AG04450 (cell line): ENCODE measurements around the gene CFAP58. TPM values are rescaled to one million over a fixed set of nuclear protein-coding genes. Genes with fewer than 3 reads are reported as not detected.
A peak's percentile ranks its signal among the peaks of the same experiment; 100 is the strongest.

Experiments used
- CTCF ChIA-PET: fragments of 300-600, 350-600 bp; formaldehyde crosslinking; extraction: SDS; loops from one replicate; lab custom pipeline; 2022; ENCODE audit warnings: antibody characterized with exemption, inconsistent platforms; lab: Charles Lee
- POLR2A ChIA-PET: fragments of 350-600 bp; formaldehyde crosslinking; extraction: SDS; loops from one replicate; lab custom pipeline; 2021; ENCODE audit warnings: antibody characterized with exemption, inconsistent platforms; lab: Yijun Ruan, JAX
- DNase-seq: peaks from one replicate; pipeline ENCODE4 v3.0.0-alpha.2; 2011; ENCODE audit warnings: low read depth, low spot score
- H3K27ac ChIP-seq: one replicate; pipeline ENCODE4 v1.5.1; 2012; ENCODE audit warnings: low read depth, low read length, control low read depth
- H3K27me3 ChIP-seq: one replicate; pipeline ENCODE4 v1.6.0; 2012; ENCODE audit warnings: low read length; ENCODE audit not compliant: control insufficient read depth, insufficient read depth
- H3K4me3 ChIP-seq: 2 replicates; pipeline ENCODE4 v1.5.1; 2011; ENCODE audit warnings: mild to moderate bottlenecking, low read depth, low read length, control low read depth
- H3K9me3 ChIP-seq: 2 replicates; pipeline ENCODE4 v1.5.1; 2012; ENCODE audit warnings: low read length; ENCODE audit not compliant: control insufficient read depth, insufficient read depth
- polyA plus RNA-seq: library from polyadenylated mRNA; depleted of rRNA; stranded (reverse); fragments of >200 nt; gene quantifications from 2 replicates; pipeline ENCODE4 v1.2.3, GENCODE V29; 2011
- TF ChIP-seq, protein P1 (sequence below): IDR thresholded peaks from 2 replicates; pipeline ENCODE4 v1.5.1; 2011; ENCODE audit warnings: low read depth, low read length, control low read depth, inconsistent platforms

The CFAP58 gene
- polyA plus RNA-seq, 1 experiment: 0.51 TPM

DNA sequence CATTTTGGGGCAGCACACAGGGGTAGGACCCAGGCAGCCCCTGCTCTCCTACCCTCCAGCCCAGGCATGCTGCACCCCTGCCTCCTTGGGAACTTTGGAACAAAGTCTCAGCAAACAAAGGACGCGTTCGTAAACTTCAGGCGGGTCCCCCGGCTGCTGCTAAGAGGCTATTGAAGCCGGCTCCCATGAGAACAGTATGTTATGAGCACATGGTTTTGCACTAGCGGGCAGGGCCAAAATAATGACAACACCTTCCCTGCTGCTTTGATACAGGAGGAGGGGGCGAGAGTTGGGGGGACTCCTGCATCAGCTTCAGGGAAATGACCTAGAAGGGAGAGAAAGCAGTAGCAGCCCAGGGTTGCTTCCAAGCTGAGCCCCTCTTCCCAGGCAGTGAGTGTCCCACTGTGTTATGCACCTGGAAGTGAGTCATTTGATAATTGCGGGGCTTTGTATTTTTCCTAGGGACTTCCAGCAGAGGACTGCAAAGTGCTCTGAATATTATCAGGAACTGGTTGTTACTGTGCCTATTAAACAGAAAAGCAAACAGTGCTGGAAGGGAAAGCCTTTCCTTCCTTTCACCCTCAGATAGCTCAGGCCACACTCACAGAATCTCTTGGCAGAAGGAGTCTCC, 22.3 kb upstream of the CFAP58 start:
- ChIA-PET POLR2A (interaction anchor here (1.6 kb wide), 1 partner anchor 31 kb away, joined by 6 read pairs; no protein-coding TSS in a partner anchor), CTCF (interaction anchor here (0.8 to 2.1 kb wide), 5 partner anchors 20 to 57 kb away, joined by 3 to 13 read pairs (median 3); partner anchors contain the start of gene CFAP58)
- H3K27me3 ChIP-seq: no peaks in the 10 kb centered on the region
- no peak for DNase-seq
- peak overlapping the region; percentile 4; the same call in 1 of the 2 replicates for H3K4me3 ChIP-seq
- TF ChIP-seq, protein P1, sequence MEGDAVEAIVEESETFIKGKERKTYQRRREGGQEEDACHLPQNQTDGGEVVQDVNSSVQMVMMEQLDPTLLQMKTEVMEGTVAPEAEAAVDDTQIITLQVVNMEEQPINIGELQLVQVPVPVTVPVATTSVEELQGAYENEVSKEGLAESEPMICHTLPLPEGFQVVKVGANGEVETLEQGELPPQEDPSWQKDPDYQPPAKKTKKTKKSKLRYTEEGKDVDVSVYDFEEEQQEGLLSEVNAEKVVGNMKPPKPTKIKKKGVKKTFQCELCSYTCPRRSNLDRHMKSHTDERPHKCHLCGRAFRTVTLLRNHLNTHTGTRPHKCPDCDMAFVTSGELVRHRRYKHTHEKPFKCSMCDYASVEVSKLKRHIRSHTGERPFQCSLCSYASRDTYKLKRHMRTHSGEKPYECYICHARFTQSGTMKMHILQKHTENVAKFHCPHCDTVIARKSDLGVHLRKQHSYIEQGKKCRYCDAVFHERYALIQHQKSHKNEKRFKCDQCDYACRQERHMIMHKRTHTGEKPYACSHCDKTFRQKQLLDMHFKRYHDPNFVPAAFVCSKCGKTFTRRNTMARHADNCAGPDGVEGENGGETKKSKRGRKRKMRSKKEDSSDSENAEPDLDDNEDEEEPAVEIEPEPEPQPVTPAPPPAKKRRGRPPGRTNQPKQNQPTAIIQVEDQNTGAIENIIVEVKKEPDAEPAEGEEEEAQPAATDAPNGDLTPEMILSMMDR: no peak
- no peaks in the 10 kb centered on the region for H3K9me3 ChIP-seq
- H3K27ac ChIP-seq: peak overlapping the region; percentile 96

GRCh38 chr10:104332243-104333031, 21.2 kb upstream of the CFAP58 start:
- CTCF ChIA-PET: interaction anchor here (0.8 to 1.5 kb wide), 3 partner anchors 19 to 58 kb away, joined by 3 to 11 read pairs (median 3); no protein-coding TSS in a partner anchor
- H3K4me3 ChIP-seq: no peak overlapping the region

GRCh38 chr10:104333032-104333727, 20.5 kb upstream of the CFAP58 start:
- CTCF ChIA-PET: interaction anchor here (1.6 to 7.3 kb wide), 3 partner anchors 27 to 58 kb away, joined by 5 to 99 read pairs (median 10); no protein-coding TSS in a partner anchor
- POLR2A ChIA-PET: no interaction called here
- H3K9me3 ChIP-seq: peaks cover 4% of the 10 kb centered on the region; the same call in 1 of the 2 replicates
- no peak overlapping the region for H3K4me3 ChIP-seq
- H3K27me3 ChIP-seq: no peaks in the 10 kb centered on the region
- H3K27ac ChIP-seq: peak overlapping the region; percentile 42
- no peak for DNase-seq
- TF ChIP-seq, protein P1: no peak

More at GRCh38 chr10:104332243-104333031, 21.2 kb upstream of the CFAP58 start:
- Histone ChIP-seq H3K9me3 (no peaks in the 10 kb centered on the region), H3K27me3 (no peaks in the 10 kb centered on the region), H3K27ac (peak overlapping the region; percentile 68)
- TF ChIP-seq, protein P1: no peak
- POLR2A ChIA-PET: no interaction called here
- DNase-seq: no peak

- DNase-seq: no peak
- H3K4me3 ChIP-seq: no peak overlapping the region
- no peaks in the 10 kb centered on the region for H3K27me3 ChIP-seq
- TF ChIP-seq, protein P1: no peak
- peaks cover 4% of the 10 kb centered on the region; the same call in 1 of the 2 replicates for H3K9me3 ChIP-seq
- peak overlapping the region; percentile 31 for H3K27ac ChIP-seq
- CTCF ChIA-PET: interaction anchor here (1.3 to 7.3 kb wide), 4 partner anchors 27 to 59 kb away, joined by 3 to 99 read pairs (median 8); no protein-coding TSS in a partner anchor
- POLR2A ChIA-PET: interaction anchor here (0.6 kb wide), 1 partner anchor 35 kb away, joined by 3 read pairs; no protein-coding TSS in a partner anchor
Observed at GRCh38 chr10:104333728-104334373, 19.8 kb upstream of the CFAP58 start.
